ENCODE results near the gene KLHDC7B.

DNA sequence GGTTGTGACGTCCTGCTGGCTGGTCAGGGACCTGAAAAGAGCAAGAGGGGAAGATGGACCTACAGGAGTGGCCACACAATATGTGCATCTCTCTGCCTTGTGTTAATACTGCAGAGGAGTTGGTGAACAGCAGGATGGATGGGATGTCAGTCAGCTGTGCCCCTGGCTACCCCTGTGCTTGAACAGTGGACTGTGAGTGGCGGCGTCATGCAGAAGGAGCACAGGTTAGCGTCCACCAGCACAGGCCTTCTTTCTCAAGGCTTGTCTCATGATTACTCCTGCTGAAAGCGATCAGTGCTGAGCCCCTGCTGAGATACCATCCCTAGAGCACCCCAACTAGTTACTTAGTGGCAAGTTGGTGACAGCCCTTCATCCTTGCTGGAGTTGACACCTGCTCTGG, 40.7 kb downstream of the KLHDC7B start:
- TF ChIP-seq, protein P1, sequence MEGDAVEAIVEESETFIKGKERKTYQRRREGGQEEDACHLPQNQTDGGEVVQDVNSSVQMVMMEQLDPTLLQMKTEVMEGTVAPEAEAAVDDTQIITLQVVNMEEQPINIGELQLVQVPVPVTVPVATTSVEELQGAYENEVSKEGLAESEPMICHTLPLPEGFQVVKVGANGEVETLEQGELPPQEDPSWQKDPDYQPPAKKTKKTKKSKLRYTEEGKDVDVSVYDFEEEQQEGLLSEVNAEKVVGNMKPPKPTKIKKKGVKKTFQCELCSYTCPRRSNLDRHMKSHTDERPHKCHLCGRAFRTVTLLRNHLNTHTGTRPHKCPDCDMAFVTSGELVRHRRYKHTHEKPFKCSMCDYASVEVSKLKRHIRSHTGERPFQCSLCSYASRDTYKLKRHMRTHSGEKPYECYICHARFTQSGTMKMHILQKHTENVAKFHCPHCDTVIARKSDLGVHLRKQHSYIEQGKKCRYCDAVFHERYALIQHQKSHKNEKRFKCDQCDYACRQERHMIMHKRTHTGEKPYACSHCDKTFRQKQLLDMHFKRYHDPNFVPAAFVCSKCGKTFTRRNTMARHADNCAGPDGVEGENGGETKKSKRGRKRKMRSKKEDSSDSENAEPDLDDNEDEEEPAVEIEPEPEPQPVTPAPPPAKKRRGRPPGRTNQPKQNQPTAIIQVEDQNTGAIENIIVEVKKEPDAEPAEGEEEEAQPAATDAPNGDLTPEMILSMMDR (IDR thresholded peaks at IDR 0.05; ENCODE audit: low read depth, low read length) = no peak
- TF ChIP-seq POLR2A (IDR thresholded peaks at IDR 0.05; ENCODE audit: extremely low read depth, insufficient read length) = no peak
- TF ChIP-seq, protein P2, sequence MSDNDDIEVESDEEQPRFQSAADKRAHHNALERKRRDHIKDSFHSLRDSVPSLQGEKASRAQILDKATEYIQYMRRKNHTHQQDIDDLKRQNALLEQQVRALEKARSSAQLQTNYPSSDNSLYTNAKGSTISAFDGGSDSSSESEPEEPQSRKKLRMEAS (IDR thresholded peaks at IDR 0.05; ENCODE audit: low read depth, low read length) = no peak

Measured in NB4 (cell line).